CD1c-positive myeloid dendritic cell (primary cell): ENCODE data around the gene KRT81.
"Not testable (repeated sequence)": the region's sequence is repeated elsewhere in the genome, so short reads cannot be mapped to it uniquely, and the experiment has no call there.

Experiments
- DNase-seq: peaks from one replicate; pipeline ENCODE4 v3.0.0-alpha.2; 2016; ENCODE audit errors: extremely low spot score

KRT81 gene

GRCh38 chr12:52253391-52254179 lies 37.7 kb downstream of the KRT81 start:
- no peak for DNase-seq

- no peak for DNase-seq
Observed at GRCh38 chr12:52252728-52253343, 38.5 kb downstream of the KRT81 start.

GRCh38 chr12:52252175-52252615 lies 39.1 kb downstream of the KRT81 start:
- DNase-seq = not testable (repeated sequence)

GRCh38 chr12:52251367-52252051 lies 39.8 kb downstream of the KRT81 start:
- no peak for DNase-seq

GRCh38 chr12:52250048-52250990 lies 41.0 kb downstream of the KRT81 start:
- DNase-seq = no peak

- no peak for DNase-seq
Observed at GRCh38 chr12:52249511-52250047, 41.8 kb downstream of the KRT81 start.

GRCh38 chr12:52248541-52249461 lies 42.5 kb downstream of the KRT81 start:
- DNase-seq = no peak

- no peak for DNase-seq
Observed at GRCh38 chr12:52247622-52248540, 43.5 kb downstream of the KRT81 start.

GRCh38 chr12:52246720-52247621 lies 44.4 kb downstream of the KRT81 start:
- no peak for DNase-seq

- no peak for DNase-seq
Observed at GRCh38 chr12:52245962-52246569, 45.3 kb downstream of the KRT81 start.

GRCh38 chr12:52245259-52245961 lies 45.9 kb downstream of the KRT81 start:
- no peak for DNase-seq

- DNase-seq = no peak
Observed at GRCh38 chr12:52244615-52244994, 46.7 kb downstream of the KRT81 start.

- DNase-seq = peak; percentile 82
Observed at GRCh38 chr12:52243856-52244614, 47.3 kb downstream of the KRT81 start.

- DNase-seq = peak; percentile 17
Observed at GRCh38 chr12:52243259-52243855, 48.0 kb downstream of the KRT81 start.

- DNase-seq = no peak
Observed at GRCh38 chr12:52242442-52243258, 48.7 kb downstream of the KRT81 start.
